ENCODE data around the gene DNAJC11.
"Not testable (repeated sequence)": the region's sequence is repeated elsewhere in the genome, so short reads cannot be mapped to it uniquely, and the experiment has no call there.

GRCh38 chr1:6599991-6600390 lies 101.6 kb downstream of the DNAJC11 start:
- not testable (repeated sequence) for TF ChIP-seq ZBTB33 (IDR thresholded peaks at IDR 0.05; ENCODE audit: extremely low read depth, insufficient replicate concordance, low read length); EGR1 (IDR thresholded peaks at IDR 0.05; ENCODE audit: low read depth); POLR2A (IDR thresholded peaks at IDR 0.05; ENCODE audit: borderline replicate concordance, extremely low read depth, insufficient read depth, insufficient read length); ZFX (IDR thresholded peaks at IDR 0.05); POLR2AphosphoS5 (IDR thresholded peaks at IDR 0.05; ENCODE audit: low read depth, low read length)
- TF ChIP-seq, protein P1, sequence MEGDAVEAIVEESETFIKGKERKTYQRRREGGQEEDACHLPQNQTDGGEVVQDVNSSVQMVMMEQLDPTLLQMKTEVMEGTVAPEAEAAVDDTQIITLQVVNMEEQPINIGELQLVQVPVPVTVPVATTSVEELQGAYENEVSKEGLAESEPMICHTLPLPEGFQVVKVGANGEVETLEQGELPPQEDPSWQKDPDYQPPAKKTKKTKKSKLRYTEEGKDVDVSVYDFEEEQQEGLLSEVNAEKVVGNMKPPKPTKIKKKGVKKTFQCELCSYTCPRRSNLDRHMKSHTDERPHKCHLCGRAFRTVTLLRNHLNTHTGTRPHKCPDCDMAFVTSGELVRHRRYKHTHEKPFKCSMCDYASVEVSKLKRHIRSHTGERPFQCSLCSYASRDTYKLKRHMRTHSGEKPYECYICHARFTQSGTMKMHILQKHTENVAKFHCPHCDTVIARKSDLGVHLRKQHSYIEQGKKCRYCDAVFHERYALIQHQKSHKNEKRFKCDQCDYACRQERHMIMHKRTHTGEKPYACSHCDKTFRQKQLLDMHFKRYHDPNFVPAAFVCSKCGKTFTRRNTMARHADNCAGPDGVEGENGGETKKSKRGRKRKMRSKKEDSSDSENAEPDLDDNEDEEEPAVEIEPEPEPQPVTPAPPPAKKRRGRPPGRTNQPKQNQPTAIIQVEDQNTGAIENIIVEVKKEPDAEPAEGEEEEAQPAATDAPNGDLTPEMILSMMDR (IDR thresholded peaks at IDR 0.05 in 2 of 3, conservative IDR thresholded peaks at IDR 0.05 in 1 of 3; ENCODE audit: borderline replicate concordance in 1 of 3, insufficient read depth in 1 of 3, low read depth in 2 of 3, low read length in 2 of 3): not testable (repeated sequence)

All from HCT116 (cell line).